DMS79 treated with DMSO at 0.1 percent for 48 hours (cell line): ENCODE results near the gene PAPPA.

ENCODE experiments used
- DNase-seq: peaks from one replicate; lab custom pipeline; 2025; lab: John Stamatoyannopoulos, UW

PAPPA gene

GRCh38 chr9:116383936-116384335 is 230.3 kb downstream of the PAPPA start:
- DNase-seq = no peak

GRCh38 chr9:116387934-116388698 is 234.5 kb downstream of the PAPPA start:
- DNase-seq = no peak

GRCh38 chr9:116389541-116390302 is 236.1 kb downstream of the PAPPA start:
- DNase-seq = no peak

GRCh38 chr9:116390303-116391228 is 237.0 kb downstream of the PAPPA start:
- no peak for DNase-seq

GRCh38 chr9:116391306-116391900 is 237.8 kb downstream of the PAPPA start:
- DNase-seq = no peak

GRCh38 chr9:116393198-116393597 is 239.6 kb downstream of the PAPPA start:
- no peak for DNase-seq

GRCh38 chr9:116394070-116394469 is 240.5 kb downstream of the PAPPA start:
- DNase-seq = no peak

- DNase-seq = no peak
These were observed 241.5 kb downstream of the PAPPA start for GRCh38 chr9:116394894-116395698.

- no peak for DNase-seq
These were observed 242.1 kb downstream of the PAPPA start for GRCh38 chr9:116395699-116396037.

- DNase-seq = no peak
These were observed 249.6 kb downstream of the PAPPA start for GRCh38 chr9:116403171-116403570.

- no peak for DNase-seq
These were observed 250.6 kb downstream of the PAPPA start for GRCh38 chr9:116404228-116404627.

GRCh38 chr9:116405321-116405720 is 251.7 kb downstream of the PAPPA start:
- DNase-seq = no peak

GRCh38 chr9:116406469-116406868 is 252.9 kb downstream of the PAPPA start:
- DNase-seq = no peak

- DNase-seq = no peak
These were observed 255.5 kb downstream of the PAPPA start for GRCh38 chr9:116409129-116409528.

GRCh38 chr9:116409638-116410037 is 256.0 kb downstream of the PAPPA start:
- DNase-seq = no peak

GRCh38 chr9:116411506-116411905 is 257.9 kb downstream of the PAPPA start:
- DNase-seq = no peak

GRCh38 chr9:116414374-116414773 is 260.8 kb downstream of the PAPPA start:
- no peak for DNase-seq

GRCh38 chr9:116416421-116416820 is 262.8 kb downstream of the PAPPA start:
- DNase-seq = no peak

- no peak for DNase-seq
These were observed 263.9 kb downstream of the PAPPA start for GRCh38 chr9:116417464-116417863.

- no peak for DNase-seq
These were observed 265.6 kb downstream of the PAPPA start for GRCh38 chr9:116419181-116419580.

- DNase-seq = no peak
These were observed 267.5 kb downstream of the PAPPA start for GRCh38 chr9:116420993-116421538.
